ENCODE results near the gene NOL12.

- TF ChIP-seq CTCF (IDR thresholded peaks at IDR 0.05; ENCODE audit: poor library complexity, severe bottlenecking) = no peak
- TF ChIP-seq MXI1 (conservative IDR thresholded peaks at IDR 0.05; ENCODE audit: poor library complexity, severe bottlenecking) = no peak
- no peak for TF ChIP-seq REST (IDR thresholded peaks at IDR 0.05; ENCODE audit: borderline replicate concordance)
- no peak for TF ChIP-seq EP300 (conservative IDR thresholded peaks at IDR 0.05; ENCODE audit: poor library complexity, severe bottlenecking)
- TF ChIP-seq TAF1 (IDR thresholded peaks at IDR 0.05; ENCODE audit: low read depth) = no peak
- no peak for TF ChIP-seq POLR2AphosphoS5 (IDR thresholded peaks at IDR 0.05)
- TF ChIP-seq EZH2 (IDR thresholded peaks at IDR 0.05; ENCODE audit: borderline replicate concordance, insufficient read depth, low read length, poor library complexity, severe bottlenecking) = no peak
- TF ChIP-seq SMC3 (conservative IDR thresholded peaks at IDR 0.05; ENCODE audit: poor library complexity) = no peak
- TF ChIP-seq RAD21 (conservative IDR thresholded peaks at IDR 0.05) = no peak
Observed at GRCh38 chr22:37692627-37693285, 6.6 kb downstream of the NOL12 start.
